GM23338 (cell line): Measurements from ENCODE around the gene NAALADL2. TPM values are rescaled to one million over a fixed set of nuclear protein-coding genes. Genes with fewer than 3 reads are reported as not detected.
A peak's percentile ranks its signal among the peaks of the same experiment; 100 is the strongest.

Experiments used
- ATAC-seq: fragments of 200-7000 bp; cut with Tn5 transposase; 3 replicates; pipeline ENCODE4 v1.9.1; 2020
- DNase-seq: peaks from one replicate; pipeline ENCODE4 v3.0.0-alpha.2; 2015; ENCODE audit warnings: low spot score
- H2AFZ ChIP-seq: fragments of 200-600 bp; sonication (generic); 2 replicates; pipeline ENCODE4 v1.8.0; 2016; ENCODE audit warnings: antibody characterized with exemption, mild to moderate bottlenecking, moderate library complexity
- H3F3A ChIP-seq: fragments of 200-600 bp; sonication (generic); replicated peaks from 2 replicates; pipeline ENCODE4 v1.8.0; 2017; ENCODE audit warnings: antibody characterized with exemption, mixed run types, low read depth
- H3K27ac ChIP-seq: fragments of 200-600 bp; sonication (generic); 2 replicates; pipeline ENCODE4 v1.6.1; 2016; ENCODE audit warnings: low read depth
- H3K27me3 ChIP-seq: fragments of 200-600 bp; sonication (generic); 2 replicates; pipeline ENCODE4 v1.8.0; 2016; ENCODE audit warnings: mild to moderate bottlenecking, mixed run types, moderate library complexity; ENCODE audit not compliant: insufficient read depth
- H3K36me3 ChIP-seq: fragments of 200-600 bp; sonication (generic); 2 replicates; pipeline ENCODE4 v1.8.0; 2016; ENCODE audit warnings: mild to moderate bottlenecking; ENCODE audit not compliant: insufficient read depth
- H3K4me1 ChIP-seq: fragments of 200-600 bp; sonication (generic); 2 replicates; pipeline ENCODE4 v1.8.0; 2016; ENCODE audit warnings: mild to moderate bottlenecking, moderate library complexity; ENCODE audit not compliant: insufficient read depth
- H3K4me2 ChIP-seq: fragments of 200-600 bp; sonication (generic); 2 replicates; pipeline ENCODE4 v1.7.1; 2017; ENCODE audit warnings: mixed run types
- H3K4me3 ChIP-seq: fragments of 200-600 bp; sonication (generic); 2 replicates; pipeline ENCODE4 v1.6.1; 2016; ENCODE audit warnings: mixed run types
- H3K79me2 ChIP-seq: fragments of 200-600 bp; sonication (generic); replicated peaks from 2 replicates; pipeline ENCODE4 v1.8.0; 2017; ENCODE audit warnings: mild to moderate bottlenecking; ENCODE audit not compliant: insufficient read depth
- H3K9me2 ChIP-seq: fragments of 200-600 bp; sonication (generic); 2 replicates; pipeline ENCODE4 v1.8.0; 2017; ENCODE audit not compliant: insufficient read depth
- H4K20me1 ChIP-seq: fragments of 200-600 bp; sonication (generic); replicated peaks from 2 replicates; pipeline ENCODE4 v1.8.0; 2017; ENCODE audit warnings: mild to moderate bottlenecking; ENCODE audit not compliant: insufficient read depth
- H3K27ac Mint-ChIP-seq: 2 replicates; pipeline ENCODE4 v1.8.0; 2020; ENCODE audit warnings: inconsistent platforms, mild to moderate bottlenecking, moderate library complexity, mixed read lengths
- H3K27me3 Mint-ChIP-seq: 3 replicates; pipeline ENCODE4 v1.8.0; 2022; ENCODE audit warnings: low read depth, mild to moderate bottlenecking, moderate library complexity, mixed read lengths, inconsistent platforms; ENCODE audit not compliant: insufficient read depth, poor library complexity
- H3K36me3 Mint-ChIP-seq: 3 replicates; pipeline ENCODE4 v1.8.0; 2021; ENCODE audit warnings: low read depth, mild to moderate bottlenecking, inconsistent platforms, moderate library complexity, mixed read lengths
- H3K4me1 Mint-ChIP-seq: 3 replicates; pipeline ENCODE4 v1.8.0; 2020; ENCODE audit warnings: mild to moderate bottlenecking, inconsistent platforms, mixed read lengths
- H3K4me3 Mint-ChIP-seq: 3 replicates; pipeline ENCODE4 v1.8.0; 2021; ENCODE audit warnings: moderate library complexity, mild to moderate bottlenecking, inconsistent platforms, mixed read lengths
- H3K9me3 Mint-ChIP-seq: 3 replicates; pipeline ENCODE4 v1.8.0; 2020; ENCODE audit warnings: moderate library complexity, mild to moderate bottlenecking, inconsistent platforms, mixed read lengths
- CREB1 ChIP-seq: fragments of 250-450 bp; sonication (Bioruptor Pico); IDR thresholded peaks from 2 replicates; pipeline ENCODE4 v1.5.0; 2020; ENCODE audit warnings: low read depth, mild to moderate bottlenecking, moderate library complexity
- EZH2 ChIP-seq: fragments of 200-600 bp; sonication (generic); IDR thresholded peaks from one replicate; pipeline ENCODE4 v1.8.0; 2017; ENCODE audit warnings: antibody characterized with exemption, mild to moderate bottlenecking, low read depth; ENCODE audit not compliant: unreplicated experiment
- EZH2phosphoT487 ChIP-seq: fragments of 200-600 bp; sonication (generic); IDR thresholded peaks from one replicate; pipeline ENCODE4 v1.8.1; 2018; ENCODE audit warnings: antibody characterized with exemption; ENCODE audit not compliant: unreplicated experiment
- JUNB ChIP-seq: IDR thresholded peaks from one replicate; pipeline ENCODE4 v1.6.1; 2016; ENCODE audit warnings: antibody characterized with exemption; ENCODE audit not compliant: unreplicated experiment
- NANOG ChIP-seq: IDR thresholded peaks from 2 replicates; pipeline ENCODE4 v1.6.1; 2016; ENCODE audit warnings: antibody characterized with exemption, borderline replicate concordance
- POLR2AphosphoS5 ChIP-seq: IDR thresholded peaks from 2 replicates; pipeline ENCODE4 v1.6.1; 2016; ENCODE audit warnings: antibody characterized with exemption, low read depth
- STAT1 ChIP-seq: IDR thresholded peaks from one replicate; pipeline ENCODE4 v1.6.1; 2016; ENCODE audit warnings: antibody characterized with exemption; ENCODE audit not compliant: unreplicated experiment
- ZNF114 ChIP-seq: fragments of 250-450 bp; sonication (Bioruptor Pico); IDR thresholded peaks from 2 replicates; pipeline ENCODE4 v1.5.0; 2020; ENCODE audit warnings: mild to moderate bottlenecking, moderate library complexity
- ZNF331 ChIP-seq: fragments of 250-450 bp; sonication (Bioruptor Pico); IDR thresholded peaks from 2 replicates; pipeline ENCODE4 v1.5.0; 2020; ENCODE audit warnings: low read depth, mild to moderate bottlenecking, moderate library complexity
- polyA plus RNA-seq: library from polyadenylated mRNA; unstranded; fragments of >200 nt; fragmentation: Nextera tagmentation; extraction: Ambion mirVana; gene quantifications from 2 replicates; pipeline ENCODE4 v1.2.1, GENCODE V29; 2016
- total RNA-seq: library from RNA; depleted of rRNA; stranded (reverse); fragments of >200 nt; shearing (Covaris generic); gene quantifications from 2 replicates; pipeline ENCODE4 v1.2.3, GENCODE V29; 2014
- TF ChIP-seq, protein P1 (sequence below): IDR thresholded peaks from one replicate; pipeline ENCODE4 v1.6.1; 2018; ENCODE audit warnings: antibody characterized with exemption; ENCODE audit not compliant: unreplicated experiment
- TF ChIP-seq, protein P2 (sequence below): IDR thresholded peaks from 2 replicates; pipeline ENCODE4 v1.6.1; 2016; ENCODE audit warnings: antibody characterized with exemption
- TF ChIP-seq, protein P3 (sequence below), 2 experiments: fragments of 200-600 bp in 1 of 2; sonication (generic) in 1 of 2; conservative IDR thresholded peaks; 2 replicates each; pipeline versions ENCODE4 v1.5.1 to v1.6.1; 2016 to 2017; ENCODE audit warnings: antibody characterized with exemption in 2 of 2, low read depth in 2 of 2, mild to moderate bottlenecking in 2 of 2, moderate library complexity in 1 of 2
- TF ChIP-seq, protein P4 (sequence below): fragments of 250-450 bp; sonication (Bioruptor Pico); IDR thresholded peaks from 2 replicates; pipeline ENCODE4 v1.5.0; 2020; ENCODE audit warnings: mild to moderate bottlenecking, moderate library complexity

Gene NAALADL2
- total and polyA plus RNA-seq, 2 experiments from 2014 or later = 1.6 to 2.6 TPM

DNA sequence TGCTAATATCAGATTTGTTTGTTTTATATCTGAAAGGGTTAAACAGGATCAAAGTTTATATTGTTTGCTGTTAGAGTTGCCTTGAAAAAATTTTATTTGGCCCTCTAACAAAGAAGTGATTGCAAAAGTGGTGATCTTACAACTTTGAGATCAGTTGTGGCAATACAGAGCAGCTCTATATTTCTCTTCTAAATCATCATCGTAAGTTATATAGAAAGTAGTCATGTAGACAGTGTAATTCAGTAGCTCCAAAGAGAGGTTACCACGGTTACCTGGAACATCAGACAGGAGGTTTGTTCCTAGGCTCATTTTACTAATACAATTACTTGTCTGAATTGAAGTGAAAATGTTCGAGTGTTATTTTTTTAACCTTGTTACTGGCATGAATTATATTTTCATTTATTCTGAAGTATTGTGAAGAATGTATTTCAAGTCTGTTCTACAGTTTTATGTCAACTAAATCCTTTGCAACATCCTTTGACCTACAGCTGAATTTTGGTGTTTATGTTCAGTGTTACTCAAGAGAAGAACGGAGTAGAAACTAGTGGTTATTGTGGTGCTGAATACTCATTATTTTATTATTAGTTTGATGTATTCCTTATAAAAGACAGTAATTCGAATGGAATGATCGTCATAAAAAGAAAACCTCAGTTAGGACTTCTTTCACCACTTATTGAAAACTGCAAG lies 214.2 kb downstream of the NAALADL2 start:
- H3K4me3 Mint-ChIP-seq = no peak overlapping the region
- H4K20me1 ChIP-seq = no peaks in the 10 kb centered on the region
- no peaks in the 10 kb centered on the region for H3K36me3 ChIP-seq
- H3K79me2 ChIP-seq = no peaks in the 10 kb centered on the region
- no peaks in the 10 kb centered on the region for H3K4me1 Mint-ChIP-seq
- TF ChIP-seq NANOG = no peak
- TF ChIP-seq, protein P1, sequence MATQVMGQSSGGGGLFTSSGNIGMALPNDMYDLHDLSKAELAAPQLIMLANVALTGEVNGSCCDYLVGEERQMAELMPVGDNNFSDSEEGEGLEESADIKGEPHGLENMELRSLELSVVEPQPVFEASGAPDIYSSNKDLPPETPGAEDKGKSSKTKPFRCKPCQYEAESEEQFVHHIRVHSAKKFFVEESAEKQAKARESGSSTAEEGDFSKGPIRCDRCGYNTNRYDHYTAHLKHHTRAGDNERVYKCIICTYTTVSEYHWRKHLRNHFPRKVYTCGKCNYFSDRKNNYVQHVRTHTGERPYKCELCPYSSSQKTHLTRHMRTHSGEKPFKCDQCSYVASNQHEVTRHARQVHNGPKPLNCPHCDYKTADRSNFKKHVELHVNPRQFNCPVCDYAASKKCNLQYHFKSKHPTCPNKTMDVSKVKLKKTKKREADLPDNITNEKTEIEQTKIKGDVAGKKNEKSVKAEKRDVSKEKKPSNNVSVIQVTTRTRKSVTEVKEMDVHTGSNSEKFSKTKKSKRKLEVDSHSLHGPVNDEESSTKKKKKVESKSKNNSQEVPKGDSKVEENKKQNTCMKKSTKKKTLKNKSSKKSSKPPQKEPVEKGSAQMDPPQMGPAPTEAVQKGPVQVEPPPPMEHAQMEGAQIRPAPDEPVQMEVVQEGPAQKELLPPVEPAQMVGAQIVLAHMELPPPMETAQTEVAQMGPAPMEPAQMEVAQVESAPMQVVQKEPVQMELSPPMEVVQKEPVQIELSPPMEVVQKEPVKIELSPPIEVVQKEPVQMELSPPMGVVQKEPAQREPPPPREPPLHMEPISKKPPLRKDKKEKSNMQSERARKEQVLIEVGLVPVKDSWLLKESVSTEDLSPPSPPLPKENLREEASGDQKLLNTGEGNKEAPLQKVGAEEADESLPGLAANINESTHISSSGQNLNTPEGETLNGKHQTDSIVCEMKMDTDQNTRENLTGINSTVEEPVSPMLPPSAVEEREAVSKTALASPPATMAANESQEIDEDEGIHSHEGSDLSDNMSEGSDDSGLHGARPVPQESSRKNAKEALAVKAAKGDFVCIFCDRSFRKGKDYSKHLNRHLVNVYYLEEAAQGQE = no peak
- TF ChIP-seq JUNB = no peak
- TF ChIP-seq CREB1 (CRISPR knock-in tag) = no peak
- TF ChIP-seq EZH2 = no peak
- no peak for TF ChIP-seq POLR2AphosphoS5
- TF ChIP-seq, protein P2, sequence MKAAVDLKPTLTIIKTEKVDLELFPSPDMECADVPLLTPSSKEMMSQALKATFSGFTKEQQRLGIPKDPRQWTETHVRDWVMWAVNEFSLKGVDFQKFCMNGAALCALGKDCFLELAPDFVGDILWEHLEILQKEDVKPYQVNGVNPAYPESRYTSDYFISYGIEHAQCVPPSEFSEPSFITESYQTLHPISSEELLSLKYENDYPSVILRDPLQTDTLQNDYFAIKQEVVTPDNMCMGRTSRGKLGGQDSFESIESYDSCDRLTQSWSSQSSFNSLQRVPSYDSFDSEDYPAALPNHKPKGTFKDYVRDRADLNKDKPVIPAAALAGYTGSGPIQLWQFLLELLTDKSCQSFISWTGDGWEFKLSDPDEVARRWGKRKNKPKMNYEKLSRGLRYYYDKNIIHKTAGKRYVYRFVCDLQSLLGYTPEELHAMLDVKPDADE = no peak
- TF ChIP-seq, protein P3, sequence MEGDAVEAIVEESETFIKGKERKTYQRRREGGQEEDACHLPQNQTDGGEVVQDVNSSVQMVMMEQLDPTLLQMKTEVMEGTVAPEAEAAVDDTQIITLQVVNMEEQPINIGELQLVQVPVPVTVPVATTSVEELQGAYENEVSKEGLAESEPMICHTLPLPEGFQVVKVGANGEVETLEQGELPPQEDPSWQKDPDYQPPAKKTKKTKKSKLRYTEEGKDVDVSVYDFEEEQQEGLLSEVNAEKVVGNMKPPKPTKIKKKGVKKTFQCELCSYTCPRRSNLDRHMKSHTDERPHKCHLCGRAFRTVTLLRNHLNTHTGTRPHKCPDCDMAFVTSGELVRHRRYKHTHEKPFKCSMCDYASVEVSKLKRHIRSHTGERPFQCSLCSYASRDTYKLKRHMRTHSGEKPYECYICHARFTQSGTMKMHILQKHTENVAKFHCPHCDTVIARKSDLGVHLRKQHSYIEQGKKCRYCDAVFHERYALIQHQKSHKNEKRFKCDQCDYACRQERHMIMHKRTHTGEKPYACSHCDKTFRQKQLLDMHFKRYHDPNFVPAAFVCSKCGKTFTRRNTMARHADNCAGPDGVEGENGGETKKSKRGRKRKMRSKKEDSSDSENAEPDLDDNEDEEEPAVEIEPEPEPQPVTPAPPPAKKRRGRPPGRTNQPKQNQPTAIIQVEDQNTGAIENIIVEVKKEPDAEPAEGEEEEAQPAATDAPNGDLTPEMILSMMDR (conservative IDR thresholded peaks at IDR 0.05; ENCODE audit: low read depth in 2 of 2) = no peak
- no peak for TF ChIP-seq STAT1
- no peak for TF ChIP-seq ZNF114
- TF ChIP-seq ZNF331 (CRISPR knock-in tag) = no peak
- TF ChIP-seq, protein P4, sequence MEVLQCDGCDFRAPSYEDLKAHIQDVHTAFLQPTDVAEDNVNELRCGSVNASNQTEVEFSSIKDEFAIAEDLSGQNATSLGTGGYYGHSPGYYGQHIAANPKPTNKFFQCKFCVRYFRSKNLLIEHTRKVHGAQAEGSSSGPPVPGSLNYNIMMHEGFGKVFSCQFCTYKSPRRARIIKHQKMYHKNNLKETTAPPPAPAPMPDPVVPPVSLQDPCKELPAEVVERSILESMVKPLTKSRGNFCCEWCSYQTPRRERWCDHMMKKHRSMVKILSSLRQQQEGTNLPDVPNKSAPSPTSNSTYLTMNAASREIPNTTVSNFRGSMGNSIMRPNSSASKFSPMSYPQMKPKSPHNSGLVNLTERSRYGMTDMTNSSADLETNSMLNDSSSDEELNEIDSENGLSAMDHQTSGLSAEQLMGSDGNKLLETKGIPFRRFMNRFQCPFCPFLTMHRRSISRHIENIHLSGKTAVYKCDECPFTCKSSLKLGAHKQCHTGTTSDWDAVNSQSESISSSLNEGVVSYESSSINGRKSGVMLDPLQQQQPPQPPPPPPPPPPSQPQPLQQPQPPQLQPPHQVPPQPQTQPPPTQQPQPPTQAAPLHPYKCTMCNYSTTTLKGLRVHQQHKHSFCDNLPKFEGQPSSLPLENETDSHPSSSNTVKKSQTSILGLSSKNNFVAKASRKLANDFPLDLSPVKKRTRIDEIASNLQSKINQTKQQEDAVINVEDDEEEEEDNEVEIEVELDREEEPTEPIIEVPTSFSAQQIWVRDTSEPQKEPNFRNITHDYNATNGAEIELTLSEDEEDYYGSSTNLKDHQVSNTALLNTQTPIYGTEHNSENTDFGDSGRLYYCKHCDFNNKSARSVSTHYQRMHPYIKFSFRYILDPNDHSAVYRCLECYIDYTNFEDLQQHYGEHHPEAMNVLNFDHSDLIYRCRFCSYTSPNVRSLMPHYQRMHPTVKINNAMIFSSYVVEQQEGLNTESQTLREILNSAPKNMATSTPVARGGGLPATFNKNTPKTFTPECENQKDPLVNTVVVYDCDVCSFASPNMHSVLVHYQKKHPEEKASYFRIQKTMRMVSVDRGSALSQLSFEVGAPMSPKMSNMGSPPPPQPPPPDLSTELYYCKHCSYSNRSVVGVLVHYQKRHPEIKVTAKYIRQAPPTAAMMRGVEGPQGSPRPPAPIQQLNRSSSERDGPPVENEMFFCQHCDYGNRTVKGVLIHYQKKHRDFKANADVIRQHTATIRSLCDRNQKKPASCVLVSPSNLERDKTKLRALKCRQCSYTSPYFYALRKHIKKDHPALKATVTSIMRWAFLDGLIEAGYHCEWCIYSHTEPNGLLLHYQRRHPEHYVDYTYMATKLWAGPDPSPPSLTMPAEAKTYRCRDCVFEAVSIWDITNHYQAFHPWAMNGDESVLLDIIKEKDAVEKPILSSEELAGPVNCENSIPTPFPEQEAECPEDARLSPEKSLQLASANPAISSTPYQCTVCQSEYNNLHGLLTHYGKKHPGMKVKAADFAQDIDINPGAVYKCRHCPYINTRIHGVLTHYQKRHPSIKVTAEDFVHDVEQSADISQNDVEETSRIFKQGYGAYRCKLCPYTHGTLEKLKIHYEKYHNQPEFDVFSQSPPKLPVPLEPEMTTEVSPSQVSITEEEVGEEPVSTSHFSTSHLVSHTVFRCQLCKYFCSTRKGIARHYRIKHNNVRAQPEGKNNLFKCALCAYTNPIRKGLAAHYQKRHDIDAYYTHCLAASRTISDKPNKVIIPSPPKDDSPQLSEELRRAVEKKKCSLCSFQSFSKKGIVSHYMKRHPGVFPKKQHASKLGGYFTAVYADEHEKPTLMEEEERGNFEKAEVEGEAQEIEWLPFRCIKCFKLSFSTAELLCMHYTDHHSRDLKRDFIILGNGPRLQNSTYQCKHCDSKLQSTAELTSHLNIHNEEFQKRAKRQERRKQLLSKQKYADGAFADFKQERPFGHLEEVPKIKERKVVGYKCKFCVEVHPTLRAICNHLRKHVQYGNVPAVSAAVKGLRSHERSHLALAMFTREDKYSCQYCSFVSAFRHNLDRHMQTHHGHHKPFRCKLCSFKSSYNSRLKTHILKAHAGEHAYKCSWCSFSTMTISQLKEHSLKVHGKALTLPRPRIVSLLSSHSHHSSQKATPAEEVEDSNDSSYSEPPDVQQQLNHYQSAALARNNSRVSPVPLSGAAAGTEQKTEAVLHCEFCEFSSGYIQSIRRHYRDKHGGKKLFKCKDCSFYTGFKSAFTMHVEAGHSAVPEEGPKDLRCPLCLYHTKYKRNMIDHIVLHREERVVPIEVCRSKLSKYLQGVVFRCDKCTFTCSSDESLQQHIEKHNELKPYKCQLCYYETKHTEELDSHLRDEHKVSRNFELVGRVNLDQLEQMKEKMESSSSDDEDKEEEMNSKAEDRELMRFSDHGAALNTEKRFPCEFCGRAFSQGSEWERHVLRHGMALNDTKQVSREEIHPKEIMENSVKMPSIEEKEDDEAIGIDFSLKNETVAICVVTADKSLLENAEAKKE = no peak
- no peak for TF ChIP-seq EZH2phosphoT487
- ATAC-seq (no peak), DNase-seq (peak; percentile 3)
- no peak overlapping the region for H3K4me2 ChIP-seq
- no peaks in the 10 kb centered on the region for H3K27me3 ChIP-seq
- H3K36me3 Mint-ChIP-seq = no peaks in the 10 kb centered on the region
- no peak overlapping the region for H3K27ac Mint-ChIP-seq
- peaks cover 6% of the 10 kb centered on the region for H3K9me2 ChIP-seq
- H3K27me3 Mint-ChIP-seq = no peaks in the 10 kb centered on the region
- no peaks in the 10 kb centered on the region for H3K9me3 Mint-ChIP-seq
- no peak overlapping the region for H3K27ac ChIP-seq
- no peak overlapping the region for H3K4me3 ChIP-seq
- H3K4me1 ChIP-seq = no peaks in the 10 kb centered on the region
- no peak overlapping the region for H2AFZ ChIP-seq
- no peaks in the 10 kb centered on the region for H3F3A ChIP-seq
